BE2C (cell line): ENCODE results near the gene SPACA9.

Experiments
- DNase-seq: peaks from one replicate; pipeline ENCODE4 v3.0.0-alpha.2; 2020
- H3K27me3 ChIP-seq: fragments of 250-450 bp; sonication (Bioruptor Pico); 2 replicates; pipeline ENCODE4 v1.5.1; 2020; ENCODE audit warnings: mild to moderate bottlenecking
- H3K36me3 ChIP-seq: fragments of 250-450 bp; sonication (Bioruptor Pico); 2 replicates; pipeline ENCODE4 v1.5.1; 2020; ENCODE audit warnings: mild to moderate bottlenecking
- H3K4me1 ChIP-seq: fragments of 250-450 bp; sonication (Bioruptor Pico); 2 replicates; pipeline ENCODE4 v1.5.1; 2020
- H3K4me3 ChIP-seq: 2 replicates; pipeline ENCODE4 v1.5.1; 2011; ENCODE audit warnings: low read depth, low read length
- H3K9me3 ChIP-seq: fragments of 250-450 bp; sonication (Bioruptor Pico); 2 replicates; pipeline ENCODE4 v1.5.1; 2020
- TF ChIP-seq, protein P1 (sequence below): IDR thresholded peaks from 2 replicates; pipeline ENCODE4 v1.5.1; 2012; ENCODE audit warnings: mild to moderate bottlenecking, low read depth, low read length

SPACA9 gene

DNA sequence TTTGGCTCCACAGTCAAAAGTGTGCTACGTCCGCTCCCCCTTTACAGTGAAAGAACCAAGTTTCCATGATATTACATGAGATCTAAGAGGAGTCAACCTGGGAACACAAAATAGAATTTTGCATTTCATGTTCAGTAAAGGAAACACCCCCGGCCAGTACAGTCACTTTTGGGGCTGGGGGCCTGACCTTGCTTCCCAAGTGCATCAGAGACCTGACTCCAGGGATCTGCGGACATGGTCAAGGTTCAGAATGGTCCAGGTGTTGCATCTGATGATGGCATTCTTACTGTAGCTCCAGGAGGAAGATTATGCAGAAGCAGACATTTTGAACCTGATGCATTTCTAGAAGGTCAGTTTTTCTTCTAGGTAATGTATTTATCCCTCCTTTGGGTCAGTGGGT, 40.4 kb upstream of the SPACA9 start:
- DNase-seq = no peak
- no peaks in the 10 kb centered on the region for H3K27me3 ChIP-seq
- TF ChIP-seq, protein P1, sequence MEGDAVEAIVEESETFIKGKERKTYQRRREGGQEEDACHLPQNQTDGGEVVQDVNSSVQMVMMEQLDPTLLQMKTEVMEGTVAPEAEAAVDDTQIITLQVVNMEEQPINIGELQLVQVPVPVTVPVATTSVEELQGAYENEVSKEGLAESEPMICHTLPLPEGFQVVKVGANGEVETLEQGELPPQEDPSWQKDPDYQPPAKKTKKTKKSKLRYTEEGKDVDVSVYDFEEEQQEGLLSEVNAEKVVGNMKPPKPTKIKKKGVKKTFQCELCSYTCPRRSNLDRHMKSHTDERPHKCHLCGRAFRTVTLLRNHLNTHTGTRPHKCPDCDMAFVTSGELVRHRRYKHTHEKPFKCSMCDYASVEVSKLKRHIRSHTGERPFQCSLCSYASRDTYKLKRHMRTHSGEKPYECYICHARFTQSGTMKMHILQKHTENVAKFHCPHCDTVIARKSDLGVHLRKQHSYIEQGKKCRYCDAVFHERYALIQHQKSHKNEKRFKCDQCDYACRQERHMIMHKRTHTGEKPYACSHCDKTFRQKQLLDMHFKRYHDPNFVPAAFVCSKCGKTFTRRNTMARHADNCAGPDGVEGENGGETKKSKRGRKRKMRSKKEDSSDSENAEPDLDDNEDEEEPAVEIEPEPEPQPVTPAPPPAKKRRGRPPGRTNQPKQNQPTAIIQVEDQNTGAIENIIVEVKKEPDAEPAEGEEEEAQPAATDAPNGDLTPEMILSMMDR = no peak
- no peak overlapping the region for H3K4me3 ChIP-seq
- H3K9me3 ChIP-seq = no peaks in the 10 kb centered on the region; the same call in 1 of the 2 replicates
- no peaks in the 10 kb centered on the region for H3K36me3 ChIP-seq
- peaks cover 5% of the 10 kb centered on the region for H3K4me1 ChIP-seq

DNA sequence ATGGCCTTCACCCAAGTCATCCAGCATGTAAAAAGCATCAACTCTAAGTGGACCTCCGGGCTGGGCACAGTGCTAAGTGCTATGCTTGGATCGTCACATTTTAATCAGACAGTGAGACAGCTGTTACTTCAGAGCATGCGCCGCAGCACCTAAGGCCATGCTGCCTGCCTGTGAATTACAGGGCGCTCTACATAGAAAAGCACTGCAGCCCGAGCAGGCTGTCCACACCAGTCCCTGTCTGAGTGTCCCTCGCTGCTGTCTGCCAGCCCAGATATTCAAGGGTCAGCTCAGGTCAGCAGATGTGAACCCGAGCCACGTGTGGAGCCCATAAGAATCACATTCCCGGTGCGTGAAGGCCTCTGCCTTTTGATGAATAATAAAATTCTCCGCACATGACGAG, 37.7 kb upstream of the SPACA9 start:
- no peak for DNase-seq
- Histone ChIP-seq H3K36me3 (no peaks in the 10 kb centered on the region), H3K4me1 (no peaks in the 10 kb centered on the region), H3K4me3 (no peak overlapping the region), H3K27me3 (no peaks in the 10 kb centered on the region), H3K9me3 (no peaks in the 10 kb centered on the region; the same call in 1 of the 2 replicates)
- TF ChIP-seq, protein P1 = no peak

DNA sequence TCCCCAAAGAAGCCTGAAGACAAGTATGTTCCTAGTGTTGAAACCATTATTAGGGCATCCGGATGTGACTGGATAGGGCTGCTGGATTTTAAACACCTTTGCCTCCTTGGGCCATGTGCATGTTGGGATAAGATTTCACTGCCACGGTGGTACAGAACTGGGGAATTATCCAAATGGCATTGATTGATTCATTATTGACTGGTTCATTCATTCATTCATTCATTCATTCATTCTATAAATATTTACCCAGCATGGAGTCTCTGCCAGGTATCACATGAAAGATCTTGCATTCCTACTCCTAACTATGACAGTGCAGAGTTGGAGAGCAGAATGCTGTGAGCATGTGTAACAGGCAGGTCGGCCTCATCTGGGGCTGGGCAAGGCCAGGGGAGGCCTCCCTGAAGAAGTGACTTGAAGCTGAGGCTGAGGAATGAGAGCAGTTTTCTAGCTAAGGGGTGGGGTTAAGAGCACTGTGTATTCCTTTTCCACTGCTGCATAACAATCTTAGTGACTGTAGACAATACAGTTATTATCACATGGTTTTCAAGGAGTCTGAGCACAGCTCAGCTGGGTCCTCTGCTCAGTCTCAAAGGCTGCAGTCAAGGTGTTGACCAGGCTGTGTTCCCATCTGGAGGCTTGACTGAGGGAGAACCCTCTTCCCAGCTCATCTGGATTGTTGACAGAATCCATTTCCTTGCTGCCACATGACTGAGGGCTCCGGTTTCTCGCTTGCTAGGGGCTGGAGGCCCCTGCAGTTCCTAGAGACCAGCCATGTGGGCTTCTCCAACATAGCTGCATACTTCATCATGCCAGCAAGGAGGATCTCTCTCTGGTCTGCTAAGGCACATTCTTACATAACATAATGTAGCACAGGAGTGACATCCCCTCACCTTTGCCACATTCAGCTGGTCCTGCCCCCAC, 36.3 kb upstream of the SPACA9 start:
- H3K27me3 ChIP-seq = no peaks in the 10 kb centered on the region
- TF ChIP-seq, protein P1 = no peak
- H3K9me3 ChIP-seq = no peaks in the 10 kb centered on the region; the same call in 1 of the 2 replicates
- no peak overlapping the region for H3K4me3 ChIP-seq
- DNase-seq = no peak
- no peaks in the 10 kb centered on the region for H3K4me1 ChIP-seq
- H3K36me3 ChIP-seq = no peaks in the 10 kb centered on the region

DNA sequence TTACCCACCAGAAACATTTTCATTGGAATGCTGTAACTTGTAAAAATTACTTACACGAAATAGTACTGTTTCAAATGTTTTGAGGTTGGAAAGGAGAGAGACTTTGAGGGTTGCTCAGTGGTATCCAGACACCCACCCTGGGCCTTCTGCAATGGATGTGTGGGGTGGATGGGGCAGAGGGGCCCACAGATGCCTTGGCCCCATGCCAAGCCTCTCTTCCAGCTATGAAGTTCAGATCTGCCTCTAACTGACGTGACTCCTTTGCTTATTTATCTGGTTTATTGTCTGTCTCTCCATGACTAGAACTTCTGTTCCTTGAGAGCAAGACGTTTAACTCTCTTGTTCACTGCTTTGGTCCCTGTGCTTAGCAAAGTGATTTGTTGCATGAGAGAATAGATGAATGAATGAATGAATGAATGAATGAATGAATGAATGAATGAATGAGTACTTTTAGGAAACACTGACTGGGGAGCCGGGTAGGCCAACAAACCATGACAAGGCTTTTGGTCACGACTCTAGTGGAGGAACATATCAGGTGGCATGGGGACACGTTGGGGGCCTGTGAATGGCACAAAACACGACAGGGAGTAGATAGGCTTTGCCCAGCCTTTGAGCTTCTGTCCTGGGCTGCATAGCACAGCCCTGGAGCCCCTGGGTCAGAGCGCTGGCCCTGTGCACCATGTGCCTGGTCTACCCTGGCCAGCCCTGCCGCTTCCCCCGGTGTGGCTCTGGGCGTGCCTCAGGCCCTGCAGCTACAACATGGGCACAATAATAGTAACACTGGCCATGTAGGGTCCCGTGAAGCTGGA, 32.4 kb upstream of the SPACA9 start:
- H3K4me1 ChIP-seq = 0 out of 2 replicates have a peak, but pooled peaks cover 2% of the 10 kb centered on the region
- TF ChIP-seq, protein P1 = no peak
- no peaks in the 10 kb centered on the region for H3K36me3 ChIP-seq
- no peaks in the 10 kb centered on the region; the same call in 1 of the 2 replicates for H3K9me3 ChIP-seq
- H3K4me3 ChIP-seq = no peak overlapping the region
- no peaks in the 10 kb centered on the region for H3K27me3 ChIP-seq
- peak; percentile 43 for DNase-seq

DNA sequence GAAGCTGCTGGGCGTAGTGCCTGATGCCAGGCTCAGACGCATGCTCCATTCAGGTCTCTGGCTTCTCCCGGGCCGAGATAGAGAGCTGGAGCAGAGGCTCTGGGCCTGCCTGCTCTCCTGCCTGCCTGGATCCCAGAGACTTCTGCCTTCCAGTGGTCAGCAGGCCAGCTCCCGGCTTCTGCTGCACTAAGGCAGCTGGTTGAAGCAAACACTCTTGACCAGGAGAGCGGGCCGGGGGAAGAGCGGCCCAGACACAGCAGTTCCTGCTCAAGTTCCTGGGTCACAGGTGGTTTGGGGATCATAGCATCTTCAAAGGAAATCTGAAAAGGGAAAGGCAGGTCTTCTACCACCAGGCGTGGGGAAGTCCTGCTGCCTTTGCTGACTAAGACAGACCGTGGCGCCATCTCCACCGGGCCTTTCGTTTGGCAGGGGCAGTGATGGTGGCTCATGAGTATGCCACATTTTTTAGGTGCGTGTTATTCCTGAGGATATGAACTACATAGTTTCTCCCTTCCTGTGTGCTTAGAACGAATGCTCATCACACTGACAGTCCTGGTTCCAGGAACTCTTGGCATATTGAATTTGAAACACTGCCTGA, 31.7 kb upstream of the SPACA9 start:
- Histone ChIP-seq H3K4me1 (0 out of 2 replicates have a peak, but pooled peaks cover 2% of the 10 kb centered on the region), H3K36me3 (no peaks in the 10 kb centered on the region), H3K4me3 (no peak overlapping the region), H3K27me3 (no peaks in the 10 kb centered on the region), H3K9me3 (no peaks in the 10 kb centered on the region; the same call in 1 of the 2 replicates)
- TF ChIP-seq, protein P1 = no peak
- DNase-seq = no peak
